Cardiac fibroblast (primary cell): ENCODE measurements around the gene TRAPPC14.
"Not testable (repeated sequence)": the region's sequence is repeated elsewhere in the genome, so short reads cannot be mapped to it uniquely, and the experiment has no call there.

Source experiments
- DNase-seq, 2 donors: peaks; one replicate each; pipeline versions ENCODE4 v3.0.0 to v3.0.0-alpha.2; 2010; ENCODE audit warnings: low read depth in 2 of 2
- H3K4me3 ChIP-seq, 2 donors: replicated peaks in 1 of 2; 1 replicate in 1 of 2; 2 replicates in 1 of 2; pipeline ENCODE4 v1.5.1; 2011; ENCODE audit warnings: low read depth in 2 of 2, low read length in 2 of 2, mild to moderate bottlenecking in 2 of 2, moderate library complexity in 1 of 2
- TF ChIP-seq, protein P1 (sequence below): IDR thresholded peaks from one replicate; pipeline ENCODE4 v1.5.1; 2011; ENCODE audit warnings: low read depth, mild to moderate bottlenecking, low read length, inconsistent platforms

The TRAPPC14 gene

DNA sequence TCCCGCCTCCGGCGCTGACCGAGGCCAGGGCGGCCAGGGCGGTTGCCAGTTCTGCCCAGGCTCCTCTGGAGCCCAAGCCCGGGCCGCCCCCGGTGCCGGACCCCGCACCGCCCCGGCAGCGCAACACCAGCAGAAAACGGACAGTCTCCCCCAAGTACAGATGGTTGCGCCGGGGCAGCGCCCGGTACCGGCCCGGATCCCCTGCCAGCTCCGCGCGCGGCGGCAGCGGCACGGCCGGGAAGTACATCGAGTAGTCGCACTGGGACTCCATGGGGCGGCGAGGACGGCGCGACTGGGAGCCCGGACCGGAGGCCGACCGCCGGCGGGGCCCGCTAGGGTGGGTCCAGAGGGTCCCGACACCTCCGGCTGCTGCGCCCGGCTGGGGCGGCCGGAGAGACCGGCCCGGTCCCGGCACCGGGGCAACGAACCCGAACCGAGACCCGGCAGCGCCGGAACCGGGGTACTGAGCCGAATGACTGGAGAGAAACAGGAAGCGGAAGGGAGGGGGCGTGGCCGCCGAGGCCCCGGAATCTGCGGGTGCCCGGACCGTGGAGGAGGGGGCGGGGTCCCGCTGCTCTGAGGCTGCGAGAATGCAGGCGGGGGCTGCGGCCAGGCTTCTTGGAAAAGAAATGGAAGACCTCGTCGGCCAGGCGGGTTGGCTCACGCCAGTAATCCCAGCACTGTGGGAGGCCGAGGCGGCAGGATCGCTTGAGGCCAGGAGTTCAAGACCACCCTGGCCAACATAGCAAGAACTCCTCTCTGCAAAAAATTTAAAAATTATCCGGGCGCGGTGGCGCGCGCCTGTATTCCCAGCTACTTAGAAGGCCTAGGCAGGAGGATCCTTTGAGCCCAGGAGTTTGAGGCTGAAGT is at the start of gene TRAPPC14:
TRAPPC14 (minus strand) TSS at position 495 of the 870 bp plus-strand sequence; CDS start at position 271, 224 bp downstream.
- TF ChIP-seq, protein P1, sequence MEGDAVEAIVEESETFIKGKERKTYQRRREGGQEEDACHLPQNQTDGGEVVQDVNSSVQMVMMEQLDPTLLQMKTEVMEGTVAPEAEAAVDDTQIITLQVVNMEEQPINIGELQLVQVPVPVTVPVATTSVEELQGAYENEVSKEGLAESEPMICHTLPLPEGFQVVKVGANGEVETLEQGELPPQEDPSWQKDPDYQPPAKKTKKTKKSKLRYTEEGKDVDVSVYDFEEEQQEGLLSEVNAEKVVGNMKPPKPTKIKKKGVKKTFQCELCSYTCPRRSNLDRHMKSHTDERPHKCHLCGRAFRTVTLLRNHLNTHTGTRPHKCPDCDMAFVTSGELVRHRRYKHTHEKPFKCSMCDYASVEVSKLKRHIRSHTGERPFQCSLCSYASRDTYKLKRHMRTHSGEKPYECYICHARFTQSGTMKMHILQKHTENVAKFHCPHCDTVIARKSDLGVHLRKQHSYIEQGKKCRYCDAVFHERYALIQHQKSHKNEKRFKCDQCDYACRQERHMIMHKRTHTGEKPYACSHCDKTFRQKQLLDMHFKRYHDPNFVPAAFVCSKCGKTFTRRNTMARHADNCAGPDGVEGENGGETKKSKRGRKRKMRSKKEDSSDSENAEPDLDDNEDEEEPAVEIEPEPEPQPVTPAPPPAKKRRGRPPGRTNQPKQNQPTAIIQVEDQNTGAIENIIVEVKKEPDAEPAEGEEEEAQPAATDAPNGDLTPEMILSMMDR: no peak
- peak; percentile 79 to 89 for DNase-seq
- peak within 1 kb of the TSS; percentile 65 to 71 for H3K4me3 ChIP-seq

GRCh38 chr7:100204454-100204853 is 45.9 kb upstream of the TRAPPC14 start:
- TF ChIP-seq, protein P1: no peak
- no peak overlapping the region for H3K4me3 ChIP-seq
- no peak for DNase-seq

DNA sequence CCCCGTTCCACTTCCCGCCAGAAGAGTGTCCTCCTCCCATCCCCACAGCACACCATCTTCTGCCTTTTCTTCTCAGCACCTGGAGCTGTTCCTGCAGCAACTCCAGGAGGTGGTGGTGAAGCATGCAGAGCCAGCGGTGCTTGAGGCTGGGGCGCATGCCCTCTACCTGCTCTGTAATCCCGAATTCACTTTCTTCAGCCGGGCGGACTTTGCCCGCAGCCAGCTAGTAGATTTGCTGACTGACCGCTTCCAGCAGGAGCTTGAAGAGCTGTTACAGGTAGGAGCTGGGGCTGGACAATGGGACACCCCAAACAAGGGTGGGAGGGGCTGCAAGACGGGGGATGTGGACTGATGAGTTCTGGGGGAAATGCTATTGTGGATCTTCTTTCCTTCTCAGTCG is 42.2 kb upstream of the TRAPPC14 start:
- no peak overlapping the region for H3K4me3 ChIP-seq
- no peak for DNase-seq
- TF ChIP-seq, protein P1: no peak

GRCh38 chr7:100198266-100198665 is 39.7 kb upstream of the TRAPPC14 start:
- no peak overlapping the region for H3K4me3 ChIP-seq
- no peak for DNase-seq
- TF ChIP-seq, protein P1: no peak

GRCh38 chr7:100195901-100196322 is 37.4 kb upstream of the TRAPPC14 start:
- not testable (repeated sequence) for H3K4me3 ChIP-seq, DNase-seq

- TF ChIP-seq, protein P1: no peak
- H3K4me3 ChIP-seq: no peak overlapping the region
Observed at GRCh38 chr7:100195222-100195621, 36.7 kb upstream of the TRAPPC14 start.

DNA sequence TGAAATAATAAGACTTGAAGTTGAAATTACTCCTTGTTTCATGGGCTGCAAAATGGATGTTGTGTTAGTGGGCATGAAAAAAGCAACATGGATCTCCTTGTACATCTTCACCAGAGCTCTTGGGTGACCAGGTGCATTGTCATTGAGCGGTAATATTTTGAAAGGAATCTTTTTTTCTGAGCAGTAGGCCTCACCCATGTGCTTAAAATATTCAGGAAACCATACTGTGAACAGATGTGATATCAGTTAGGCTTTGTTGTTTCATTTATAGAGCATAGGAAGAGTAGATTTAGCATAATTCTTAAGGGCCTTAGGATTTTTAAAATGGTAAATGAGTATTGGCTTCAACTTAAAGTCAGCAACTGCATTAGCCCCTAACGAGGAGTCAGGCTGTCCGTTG is 34.4 kb upstream of the TRAPPC14 start:
- no peak overlapping the region for H3K4me3 ChIP-seq
- no peak for DNase-seq
- TF ChIP-seq, protein P1: no peak

More at GRCh38 chr7:100195222-100195621, 36.7 kb upstream of the TRAPPC14 start:
- DNase-seq: no peak

DNA sequence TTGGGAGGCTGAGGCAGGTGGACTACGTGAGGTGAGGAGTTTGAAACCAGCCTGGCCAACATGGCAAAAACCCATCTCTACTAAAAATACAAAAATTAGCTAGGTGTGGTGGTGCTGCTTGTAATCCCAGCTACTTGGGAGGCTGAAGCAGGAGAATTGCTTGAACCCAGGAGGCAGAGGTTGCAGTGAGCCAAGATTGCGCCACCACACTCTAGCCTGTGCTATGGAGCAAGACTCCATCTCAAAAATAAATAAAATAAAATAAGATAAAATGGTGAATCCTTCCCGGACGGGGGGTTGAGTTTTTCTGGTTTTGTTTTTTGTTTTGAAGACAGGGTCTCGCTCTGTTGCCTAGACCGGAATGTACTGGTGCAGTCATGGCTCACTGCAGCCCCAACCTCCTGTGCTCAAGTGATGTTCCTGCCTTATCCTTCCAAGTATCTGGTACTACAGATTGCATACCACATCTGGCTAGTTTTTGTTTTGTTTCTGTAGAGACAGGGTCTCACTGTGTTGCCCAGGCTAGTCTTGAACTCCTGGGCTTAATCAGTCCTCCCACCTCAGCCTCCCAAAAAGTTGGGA is 33.8 kb upstream of the TRAPPC14 start:
- not testable (repeated sequence) for H3K4me3 ChIP-seq

More for the DNA sequence above, 33.8 kb upstream of the TRAPPC14 start:
- not testable (repeated sequence) for DNase-seq
